GM21381 (cell line): Measurements from ENCODE around the gene ATF7IP.
A peak's percentile ranks its signal among the peaks of the same experiment; 100 is the strongest.
"Not testable (repeated sequence)": the region's sequence is repeated elsewhere in the genome, so short reads cannot be mapped to it uniquely, and the experiment has no call there.

Source experiments
- ATAC-seq: cut with Tn5 transposase; IDR thresholded peaks from one replicate; pipeline ENCODE4 v1.9.1; 2021; ENCODE audit warnings: mild to moderate bottlenecking, moderate library complexity; ENCODE audit not compliant: unreplicated experiment

The ATF7IP gene

GRCh38 chr12:14365294-14366208, at the start of gene ATF7IP:
TSS of gene ATF7IP (plus strand) at chr12:14365682. CDS start at chr12:14423916, 58,234 bp downstream.
- ATAC-seq = peak; percentile 70

GRCh38 chr12:14317362-14318146, 47.9 kb upstream of the ATF7IP start:
- no peak for ATAC-seq

GRCh38 chr12:14319704-14320427, 45.6 kb upstream of the ATF7IP start:
- not testable (repeated sequence) for ATAC-seq

- ATAC-seq = no peak
These were observed 43.1 kb upstream of the ATF7IP start for GRCh38 chr12:14322403-14322802.

- ATAC-seq = no peak
These were observed 39.7 kb upstream of the ATF7IP start for GRCh38 chr12:14325716-14326343.

GRCh38 chr12:14326699-14327098, 38.8 kb upstream of the ATF7IP start:
- ATAC-seq = no peak

GRCh38 chr12:14327711-14328110, 37.8 kb upstream of the ATF7IP start:
- no peak for ATAC-seq

- no peak for ATAC-seq
These were observed 33.0 kb upstream of the ATF7IP start for GRCh38 chr12:14332482-14332881.

GRCh38 chr12:14340371-14340770, 25.1 kb upstream of the ATF7IP start:
- no peak for ATAC-seq

GRCh38 chr12:14351524-14351923, 14.0 kb upstream of the ATF7IP start:
- not testable (repeated sequence) for ATAC-seq

- not testable (repeated sequence) for ATAC-seq
These were observed 13.4 kb upstream of the ATF7IP start for GRCh38 chr12:14352066-14352465.

- not testable (repeated sequence) for ATAC-seq
These were observed 10.8 kb upstream of the ATF7IP start for GRCh38 chr12:14354665-14355064.

- ATAC-seq = no peak
These were observed 9.3 kb upstream of the ATF7IP start for GRCh38 chr12:14356147-14356546.

- ATAC-seq = no peak
These were observed 8.0 kb upstream of the ATF7IP start for GRCh38 chr12:14357486-14357885.

GRCh38 chr12:14362352-14362751, 3.1 kb upstream of the ATF7IP start:
- ATAC-seq = no peak

GRCh38 chr12:14364583-14365271, 755 bp upstream of the ATF7IP start:
- ATAC-seq = no peak

GRCh38 chr12:14366209-14367039, 942 bp downstream of the ATF7IP start:
- no peak for ATAC-seq

GRCh38 chr12:14367040-14367661, 1.7 kb downstream of the ATF7IP start:
- peak; percentile 41 for ATAC-seq

- ATAC-seq = no peak
These were observed 3.8 kb downstream of the ATF7IP start for GRCh38 chr12:14369311-14369710.
